ENCODE data around the gene CCDC194.

CCDC194 gene

DNA sequence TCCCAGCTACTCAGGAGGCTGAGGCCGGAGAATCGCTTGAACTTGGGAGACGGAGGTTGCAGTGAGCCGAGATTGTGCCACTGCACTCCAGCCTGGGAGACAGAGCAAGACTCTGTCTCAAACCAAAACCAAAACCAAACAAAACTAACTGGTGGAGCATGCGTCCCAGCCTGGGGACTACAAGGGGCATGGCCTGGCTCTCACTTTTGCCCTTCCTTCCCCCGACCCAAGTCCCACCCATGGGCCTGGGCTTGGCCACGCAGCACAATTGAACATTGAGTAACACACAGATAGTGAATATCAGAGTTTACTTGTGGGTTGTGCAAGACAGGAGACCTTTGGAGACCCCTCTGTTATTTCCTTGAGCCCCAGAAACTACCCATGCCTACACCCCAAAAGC, 41.2 kb upstream of the CCDC194 start:
- Histone ChIP-seq H2BK5ac (ENCODE audit: low read depth, low read length, poor library complexity, severe bottlenecking) (no peak overlapping the region), H3K9me3 (ENCODE audit: control insufficient read depth, low read length) (no peaks in the 10 kb centered on the region)
- no peak for DNase-seq

GRCh38 chr19:17431417-17431816, 37.4 kb upstream of the CCDC194 start:
- Histone ChIP-seq H3K14ac (ENCODE audit: low read length in 2 of 2) (no peak overlapping the region), H3K36me3 (ENCODE audit: control insufficient read depth in 1 of 2, insufficient read depth in 2 of 2, low read depth in 1 of 2, low read length in 2 of 2) (no peaks in the 10 kb centered on the region), H3K79me1 (replicated peaks; ENCODE audit: low read length, poor library complexity, severe bottlenecking) (no peaks in the 10 kb centered on the region), H2BK12ac (ENCODE audit: low read length in 2 of 2) (no peak overlapping the region), H2BK120ac (ENCODE audit: low read depth, low read length) (no peak overlapping the region), H3K23ac (ENCODE audit: low read length in 2 of 2) (no peak overlapping the region), H3K4me1 (ENCODE audit: control insufficient read depth, insufficient read depth, low read depth, low read length) (no peaks in the 10 kb centered on the region), H4K8ac (ENCODE audit: low read length) (no peak overlapping the region), H3K4ac (ENCODE audit: low read depth in 1 of 2, low read length in 2 of 2) (no peak overlapping the region), H2BK5ac (ENCODE audit: low read depth, low read length, poor library complexity, severe bottlenecking) (no peak overlapping the region), H3K9ac (ENCODE audit: low read length) (no peak overlapping the region), H3K18ac (ENCODE audit: low read depth in 1 of 2, low read length in 2 of 2) (no peak overlapping the region), H3K27ac (ENCODE audit: low read length, poor library complexity, severe bottlenecking) (no peak overlapping the region), H2BK15ac (ENCODE audit: low read depth, poor library complexity, severe bottlenecking) (no peak overlapping the region), H2AK5ac (ENCODE audit: low read length, severe bottlenecking) (no peak overlapping the region), H3K4me2 (ENCODE audit: low read length, poor library complexity, severe bottlenecking) (no peak overlapping the region), H3K27me3 (ENCODE audit: control insufficient read depth in 1 of 2, insufficient read depth in 1 of 2, low read length in 2 of 2) (no peaks in the 10 kb centered on the region), H4K91ac (ENCODE audit: low read length) (no peak overlapping the region), H3K9me3 (ENCODE audit: control insufficient read depth, low read length) (no peaks in the 10 kb centered on the region), H2AFZ (ENCODE audit: low read depth, low read length) (no peak overlapping the region), H3K4me3 (ENCODE audit: insufficient read depth in 1 of 2, low read depth in 1 of 2, low read length in 2 of 2) (no peak overlapping the region)
- 91% methylated on average over 6 of the region's 7 CpGs for WGBS
- no peak for DNase-seq

More for the DNA sequence above, 41.2 kb upstream of the CCDC194 start:
- Histone ChIP-seq H4K91ac (ENCODE audit: low read length) (no peak overlapping the region), H2AFZ (ENCODE audit: low read depth, low read length) (no peak overlapping the region), H3K4me1 (ENCODE audit: control insufficient read depth, insufficient read depth, low read depth, low read length) (no peaks in the 10 kb centered on the region), H3K4me2 (ENCODE audit: low read length, poor library complexity, severe bottlenecking) (no peak overlapping the region), H3K14ac (ENCODE audit: low read length in 2 of 2) (no peak overlapping the region), H3K4ac (ENCODE audit: low read depth in 1 of 2, low read length in 2 of 2) (no peak overlapping the region), H3K4me3 (ENCODE audit: insufficient read depth in 1 of 2, low read depth in 1 of 2, low read length in 2 of 2) (no peak overlapping the region), H2AK5ac (ENCODE audit: low read length, severe bottlenecking) (no peak overlapping the region), H2BK12ac (ENCODE audit: low read length in 2 of 2) (no peak overlapping the region), H3K36me3 (ENCODE audit: control insufficient read depth in 1 of 2, insufficient read depth in 2 of 2, low read depth in 1 of 2, low read length in 2 of 2) (no peaks in the 10 kb centered on the region), H3K23ac (ENCODE audit: low read length in 2 of 2) (no peak overlapping the region), H3K79me1 (replicated peaks; ENCODE audit: low read length, poor library complexity, severe bottlenecking) (no peaks in the 10 kb centered on the region), H2BK15ac (ENCODE audit: low read depth, poor library complexity, severe bottlenecking) (no peak overlapping the region), H3K27me3 (ENCODE audit: control insufficient read depth in 1 of 2, insufficient read depth in 1 of 2, low read length in 2 of 2) (peaks cover 5% of the 10 kb centered on the region in 2 experiments), H4K8ac (ENCODE audit: low read length) (no peak overlapping the region), H3K9ac (ENCODE audit: low read length) (no peak overlapping the region), H3K27ac (ENCODE audit: low read length, poor library complexity, severe bottlenecking) (no peak overlapping the region), H2BK120ac (ENCODE audit: low read depth, low read length) (no peak overlapping the region), H3K18ac (ENCODE audit: low read depth in 1 of 2, low read length in 2 of 2) (no peak overlapping the region)
- WGBS: 96% methylated on average over 6 of the region's 7 CpGs

DNA sequence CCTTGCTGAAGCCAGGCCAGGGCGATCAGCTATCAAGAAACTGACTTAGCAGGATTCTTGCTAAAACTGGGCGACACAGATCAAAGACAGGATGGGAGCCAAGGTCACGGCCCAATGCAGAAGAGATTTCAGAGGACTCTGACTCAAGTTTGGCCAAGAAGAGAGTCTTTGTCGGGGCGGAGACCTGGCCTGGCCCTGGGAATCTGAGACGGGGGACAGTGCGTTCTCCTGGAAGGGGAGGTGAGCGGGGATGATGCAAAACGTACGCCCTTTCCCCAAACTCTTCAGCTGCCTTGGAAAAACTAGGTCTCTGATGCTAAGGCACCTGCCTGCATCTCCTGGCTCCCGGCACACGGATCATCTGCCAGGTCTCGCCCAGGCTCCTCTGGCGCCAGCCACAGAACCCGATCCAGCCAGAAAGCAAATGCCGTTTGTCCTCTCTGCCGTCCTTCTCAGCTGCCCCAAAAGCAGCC, 35.7 kb upstream of the CCDC194 start:
- no peak overlapping the region for H2BK120ac ChIP-seq (ENCODE audit: low read depth, low read length)
- no peaks in the 10 kb centered on the region for H3K9me3 ChIP-seq (ENCODE audit: control insufficient read depth, low read length)
- H3K18ac ChIP-seq (ENCODE audit: low read depth in 1 of 2, low read length in 2 of 2): no peak overlapping the region

DNA sequence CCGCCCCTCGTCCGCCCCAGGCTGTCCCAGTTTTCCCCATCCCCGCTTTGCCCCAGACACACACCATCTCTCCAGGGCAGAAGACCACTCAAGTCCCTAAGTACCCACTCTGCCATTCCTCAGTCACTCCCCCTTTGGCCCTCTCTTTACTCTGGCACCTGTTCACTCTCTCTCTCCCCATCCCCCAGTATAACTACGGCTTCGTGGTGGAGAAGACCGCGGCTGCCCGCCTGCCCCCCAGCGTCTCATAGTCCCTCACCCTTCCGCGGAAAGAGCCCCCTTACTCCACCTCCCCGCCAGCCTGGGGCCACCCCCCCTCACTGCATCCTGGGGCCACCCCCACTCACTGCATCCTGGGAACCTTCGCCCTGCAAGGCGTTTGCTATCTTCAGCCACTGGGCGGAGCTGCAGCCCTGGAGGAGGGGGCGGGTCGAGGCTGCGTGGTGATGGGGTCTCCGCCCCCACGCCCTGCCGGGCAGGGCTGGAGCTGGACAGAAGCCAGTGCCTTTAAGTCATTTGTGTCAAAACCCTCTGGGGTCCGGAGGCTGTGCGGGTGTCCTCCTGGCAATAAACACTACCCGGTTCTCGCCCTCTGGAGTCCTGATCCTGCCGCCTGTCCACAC, 30.9 kb upstream of the CCDC194 start:
- Histone ChIP-seq H2BK12ac (ENCODE audit: low read length in 2 of 2) (peak overlapping the region in 1 of 2 experiments; percentile 23), H3K36me3 (ENCODE audit: control insufficient read depth in 1 of 2, insufficient read depth in 2 of 2, low read depth in 1 of 2, low read length in 2 of 2) (peaks cover 16 to 23% of the 10 kb centered on the region in 2 experiments), H3K18ac (ENCODE audit: low read depth in 1 of 2, low read length in 2 of 2) (peak overlapping the region in 1 of 2 experiments; percentile 24), H3K4me2 (ENCODE audit: low read length, poor library complexity, severe bottlenecking) (no peak overlapping the region), H3K27me3 (ENCODE audit: control insufficient read depth in 1 of 2, insufficient read depth in 1 of 2, low read length in 2 of 2) (no peaks in the 10 kb centered on the region), H3K27ac (ENCODE audit: low read length, poor library complexity, severe bottlenecking) (no peak overlapping the region), H2BK120ac (ENCODE audit: low read depth, low read length) (no peak overlapping the region), H3K14ac (ENCODE audit: low read length in 2 of 2) (no peak overlapping the region), H3K4me1 (ENCODE audit: control insufficient read depth, insufficient read depth, low read depth, low read length) (peaks cover 16% of the 10 kb centered on the region), H3K79me1 (replicated peaks; ENCODE audit: low read length, poor library complexity, severe bottlenecking) (peaks cover 9% of the 10 kb centered on the region), H2AFZ (ENCODE audit: low read depth, low read length) (no peak overlapping the region), H3K4ac (ENCODE audit: low read depth in 1 of 2, low read length in 2 of 2) (no peak overlapping the region), H3K23ac (ENCODE audit: low read length in 2 of 2) (no peak overlapping the region), H3K4me3 (ENCODE audit: insufficient read depth in 1 of 2, low read depth in 1 of 2, low read length in 2 of 2) (no peak overlapping the region), H2BK15ac (ENCODE audit: low read depth, poor library complexity, severe bottlenecking) (no peak overlapping the region), H2BK5ac (ENCODE audit: low read depth, low read length, poor library complexity, severe bottlenecking) (no peak overlapping the region), H3K9ac (ENCODE audit: low read length) (no peak overlapping the region), H4K91ac (ENCODE audit: low read length) (peak overlapping the region; percentile 78), H3K9me3 (ENCODE audit: control insufficient read depth, low read length) (no peaks in the 10 kb centered on the region), H2AK5ac (ENCODE audit: low read length, severe bottlenecking) (no peak overlapping the region), H4K8ac (ENCODE audit: low read length) (no peak overlapping the region)
- WGBS: 13% methylated on average over 24 of the region's 27 CpGs
- peak; percentile 66 for DNase-seq

More for the DNA sequence above, 35.7 kb upstream of the CCDC194 start:
- Histone ChIP-seq H3K4me1 (ENCODE audit: control insufficient read depth, insufficient read depth, low read depth, low read length) (peaks cover 6% of the 10 kb centered on the region), H3K36me3 (ENCODE audit: control insufficient read depth in 1 of 2, insufficient read depth in 2 of 2, low read depth in 1 of 2, low read length in 2 of 2) (peaks cover 0 to under 1% of the 10 kb centered on the region in 2 experiments), H3K27ac (ENCODE audit: low read length, poor library complexity, severe bottlenecking) (no peak overlapping the region), H2BK5ac (ENCODE audit: low read depth, low read length, poor library complexity, severe bottlenecking) (no peak overlapping the region), H3K9ac (ENCODE audit: low read length) (peak overlapping the region; percentile 15), H2BK12ac (ENCODE audit: low read length in 2 of 2) (no peak overlapping the region), H3K4me2 (ENCODE audit: low read length, poor library complexity, severe bottlenecking) (no peak overlapping the region), H3K4ac (ENCODE audit: low read depth in 1 of 2, low read length in 2 of 2) (no peak overlapping the region), H4K8ac (ENCODE audit: low read length) (no peak overlapping the region), H2AFZ (ENCODE audit: low read depth, low read length) (no peak overlapping the region), H3K79me1 (replicated peaks; ENCODE audit: low read length, poor library complexity, severe bottlenecking) (no peaks in the 10 kb centered on the region), H3K14ac (ENCODE audit: low read length in 2 of 2) (no peak overlapping the region), H2AK5ac (ENCODE audit: low read length, severe bottlenecking) (no peak overlapping the region), H2BK15ac (ENCODE audit: low read depth, poor library complexity, severe bottlenecking) (no peak overlapping the region), H4K91ac (ENCODE audit: low read length) (no peak overlapping the region), H3K27me3 (ENCODE audit: control insufficient read depth in 1 of 2, insufficient read depth in 1 of 2, low read length in 2 of 2) (no peaks in the 10 kb centered on the region), H3K4me3 (ENCODE audit: insufficient read depth in 1 of 2, low read depth in 1 of 2, low read length in 2 of 2) (no peak overlapping the region), H3K23ac (ENCODE audit: low read length in 2 of 2) (no peak overlapping the region)
- WGBS: 89% methylated on average over 17 of the region's 17 CpGs
- no peak for DNase-seq
